WTC11 (cell line): ENCODE results near the gene BIRC2. TPM values are rescaled to one million over a fixed set of nuclear protein-coding genes. Genes with fewer than 3 reads are reported as not detected.

Source experiments
- ATAC-seq: fragments of 200-7000 bp; cut with Tn5 transposase; 2 replicates; pipeline ENCODE4 v1.10.0; 2021; ENCODE audit warnings: mild to moderate bottlenecking, moderate library complexity
- CTCF ChIA-PET: fragments of 300-600 bp; sonication (Branson Sonifier 250); formaldehyde crosslinking; loops from one replicate; lab custom pipeline; 2021; ENCODE audit warnings: antibody characterized with exemption; lab: Charles Lee
- POLR2A ChIA-PET: fragments of 350-600 bp; sonication (Branson Sonifier 250); formaldehyde crosslinking; loops from one replicate; lab custom pipeline; 2021; ENCODE audit warnings: antibody characterized with exemption; lab: Charles Lee
- DNase-seq: peaks from one replicate; pipeline ENCODE4 v3.0.0; 2021; ENCODE audit warnings: low spot score
- H3K27ac Mint-ChIP-seq: 2 replicates; pipeline ENCODE4 v1.8.0; 2021; ENCODE audit warnings: mixed read lengths
- H3K27me3 Mint-ChIP-seq: 2 replicates; pipeline ENCODE4 v1.8.0; 2021; ENCODE audit warnings: low read depth, mild to moderate bottlenecking, moderate library complexity, mixed read lengths
- H3K36me3 Mint-ChIP-seq: 2 replicates; pipeline ENCODE4 v1.8.0; 2021; ENCODE audit warnings: mixed read lengths
- H3K4me1 Mint-ChIP-seq: 2 replicates; pipeline ENCODE4 v1.8.0; 2022; ENCODE audit warnings: mixed read lengths
- H3K4me3 Mint-ChIP-seq: 2 replicates; pipeline ENCODE4 v1.8.0; 2021; ENCODE audit warnings: mild to moderate bottlenecking, moderate library complexity, mixed read lengths
- H3K9me3 Mint-ChIP-seq: 2 replicates; pipeline ENCODE4 v1.8.0; 2021; ENCODE audit warnings: mixed read lengths
- FOXK1 ChIP-seq: sonication (generic); formaldehyde crosslinking; IDR thresholded peaks from 2 replicates; pipeline ENCODE4 v1.8.0; 2022; ENCODE audit warnings: mild to moderate bottlenecking, moderate library complexity, missing genetic modification reagents
- FOXP1 ChIP-seq: sonication (generic); formaldehyde crosslinking; IDR thresholded peaks from 2 replicates; pipeline ENCODE4 v1.8.0; 2022; ENCODE audit warnings: missing genetic modification reagents, mild to moderate bottlenecking, moderate library complexity, borderline replicate concordance
- HMGA2 ChIP-seq: fragments of 250-450 bp; sonication (Bioruptor Pico); IDR thresholded peaks from 2 replicates; pipeline ENCODE4 v1.4.0; 2021; ENCODE audit warnings: mild to moderate bottlenecking, moderate library complexity
- NR1H2 ChIP-seq: sonication (generic); formaldehyde crosslinking; IDR thresholded peaks from 2 replicates; pipeline ENCODE4 v1.9.0; 2021; ENCODE audit warnings: mild to moderate bottlenecking, moderate library complexity, missing genetic modification reagents
- NR3C1 ChIP-seq: sonication (generic); formaldehyde crosslinking; conservative IDR thresholded peaks from 2 replicates; pipeline ENCODE4 v1.8.1; 2023; ENCODE audit warnings: low read depth, mild to moderate bottlenecking, missing genetic modification reagents
- RORB ChIP-seq: fragments of 250-450 bp; sonication (Bioruptor Pico); IDR thresholded peaks from 2 replicates; pipeline ENCODE4 v1.9.0; 2021; ENCODE audit warnings: mild to moderate bottlenecking
- SMAD3 ChIP-seq: sonication (generic); formaldehyde crosslinking; IDR thresholded peaks from 2 replicates; pipeline ENCODE4 v1.8.0; 2022; ENCODE audit warnings: missing genetic modification reagents, mild to moderate bottlenecking, borderline replicate concordance
- SOX15 ChIP-seq: fragments of 250-450 bp; sonication (Bioruptor Pico); IDR thresholded peaks from 2 replicates; pipeline ENCODE4 v1.9.0; 2021; ENCODE audit warnings: mild to moderate bottlenecking
- ZBTB21 ChIP-seq: sonication (generic); formaldehyde crosslinking; IDR thresholded peaks from 2 replicates; pipeline ENCODE4 v1.8.1; 2023; ENCODE audit warnings: mild to moderate bottlenecking, missing genetic modification reagents, borderline replicate concordance
- ZNF416 ChIP-seq: fragments of 250-450 bp; sonication (Bioruptor Pico); IDR thresholded peaks from 2 replicates; pipeline ENCODE4 v1.9.0; 2021; ENCODE audit warnings: mild to moderate bottlenecking, inconsistent platforms
- total RNA-seq: library from RNA; stranded (reverse); gene quantifications from 3 replicates; pipeline ENCODE4 v1.2.3, GENCODE V29; 2021
- TF ChIP-seq, protein P1 (sequence below): fragments of 200-600 bp; IDR thresholded peaks from 2 replicates; pipeline ENCODE4 v1.8.0; 2022; ENCODE audit warnings: antibody characterized with exemption
- TF ChIP-seq, protein P2 (sequence below): sonication (generic); formaldehyde crosslinking; IDR thresholded peaks from 2 replicates; pipeline ENCODE4 v1.8.1; 2022; ENCODE audit warnings: mild to moderate bottlenecking, missing genetic modification reagents, moderate library complexity, borderline replicate concordance
- TF ChIP-seq, protein P3 (sequence below): sonication (generic); formaldehyde crosslinking; IDR thresholded peaks from 2 replicates; pipeline ENCODE4 v1.8.0; 2022; ENCODE audit warnings: mild to moderate bottlenecking, missing genetic modification reagents

The BIRC2 gene
- total RNA-seq, 1 experiment from 2014 or later: 22.3 TPM

DNA sequence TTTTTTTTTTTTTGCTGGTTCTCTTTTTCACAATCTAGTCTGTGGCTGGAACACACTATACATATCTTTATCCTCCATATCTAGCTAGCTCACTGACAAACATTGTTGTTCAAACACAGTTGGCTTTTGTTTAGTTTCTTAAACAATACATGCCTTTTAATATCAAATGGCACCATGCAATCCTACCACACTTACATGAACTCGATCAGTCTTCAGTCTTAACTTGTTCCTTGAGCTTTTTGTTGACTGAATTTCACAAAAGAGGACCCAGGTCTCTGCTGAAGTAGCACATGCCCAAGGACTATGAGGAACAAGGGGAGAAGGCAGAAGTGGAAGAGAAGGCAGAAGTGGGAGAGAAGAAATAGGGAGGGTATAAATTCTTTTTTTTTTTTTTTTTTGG is 80.1 kb downstream of the BIRC2 start:
- DNase-seq: no peak
- H3K27me3 Mint-ChIP-seq: no peaks in the 10 kb centered on the region; the same call in 1 of the 2 replicates
- peaks cover 32% of the 10 kb centered on the region for H3K4me1 Mint-ChIP-seq
- CTCF ChIA-PET: interaction anchor here (0.9 kb wide), 1 partner anchor 37 kb away, joined by 3 read pairs; no protein-coding TSS in a partner anchor
- ATAC-seq: no peak
- no peak overlapping the region for H3K4me3 Mint-ChIP-seq
- TF ChIP-seq SOX15 (CRISPR knock-in tag): no peak
- TF ChIP-seq, protein P1, sequence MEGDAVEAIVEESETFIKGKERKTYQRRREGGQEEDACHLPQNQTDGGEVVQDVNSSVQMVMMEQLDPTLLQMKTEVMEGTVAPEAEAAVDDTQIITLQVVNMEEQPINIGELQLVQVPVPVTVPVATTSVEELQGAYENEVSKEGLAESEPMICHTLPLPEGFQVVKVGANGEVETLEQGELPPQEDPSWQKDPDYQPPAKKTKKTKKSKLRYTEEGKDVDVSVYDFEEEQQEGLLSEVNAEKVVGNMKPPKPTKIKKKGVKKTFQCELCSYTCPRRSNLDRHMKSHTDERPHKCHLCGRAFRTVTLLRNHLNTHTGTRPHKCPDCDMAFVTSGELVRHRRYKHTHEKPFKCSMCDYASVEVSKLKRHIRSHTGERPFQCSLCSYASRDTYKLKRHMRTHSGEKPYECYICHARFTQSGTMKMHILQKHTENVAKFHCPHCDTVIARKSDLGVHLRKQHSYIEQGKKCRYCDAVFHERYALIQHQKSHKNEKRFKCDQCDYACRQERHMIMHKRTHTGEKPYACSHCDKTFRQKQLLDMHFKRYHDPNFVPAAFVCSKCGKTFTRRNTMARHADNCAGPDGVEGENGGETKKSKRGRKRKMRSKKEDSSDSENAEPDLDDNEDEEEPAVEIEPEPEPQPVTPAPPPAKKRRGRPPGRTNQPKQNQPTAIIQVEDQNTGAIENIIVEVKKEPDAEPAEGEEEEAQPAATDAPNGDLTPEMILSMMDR: no peak
- TF ChIP-seq NR3C1 (CRISPR knock-in tag): no peak
- TF ChIP-seq, protein P2, sequence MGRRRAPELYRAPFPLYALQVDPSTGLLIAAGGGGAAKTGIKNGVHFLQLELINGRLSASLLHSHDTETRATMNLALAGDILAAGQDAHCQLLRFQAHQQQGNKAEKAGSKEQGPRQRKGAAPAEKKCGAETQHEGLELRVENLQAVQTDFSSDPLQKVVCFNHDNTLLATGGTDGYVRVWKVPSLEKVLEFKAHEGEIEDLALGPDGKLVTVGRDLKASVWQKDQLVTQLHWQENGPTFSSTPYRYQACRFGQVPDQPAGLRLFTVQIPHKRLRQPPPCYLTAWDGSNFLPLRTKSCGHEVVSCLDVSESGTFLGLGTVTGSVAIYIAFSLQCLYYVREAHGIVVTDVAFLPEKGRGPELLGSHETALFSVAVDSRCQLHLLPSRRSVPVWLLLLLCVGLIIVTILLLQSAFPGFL (CRISPR knock-in tag): no peak
- no peak for TF ChIP-seq RORB (CRISPR knock-in tag)
- TF ChIP-seq, protein P3, sequence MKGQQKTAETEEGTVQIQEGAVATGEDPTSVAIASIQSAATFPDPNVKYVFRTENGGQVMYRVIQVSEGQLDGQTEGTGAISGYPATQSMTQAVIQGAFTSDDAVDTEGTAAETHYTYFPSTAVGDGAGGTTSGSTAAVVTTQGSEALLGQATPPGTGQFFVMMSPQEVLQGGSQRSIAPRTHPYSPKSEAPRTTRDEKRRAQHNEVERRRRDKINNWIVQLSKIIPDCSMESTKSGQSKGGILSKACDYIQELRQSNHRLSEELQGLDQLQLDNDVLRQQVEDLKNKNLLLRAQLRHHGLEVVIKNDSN (CRISPR knock-in tag): no peak
- no peak for TF ChIP-seq HMGA2 (CRISPR knock-in tag)
- TF ChIP-seq SMAD3 (CRISPR knock-in tag): no peak
- TF ChIP-seq NR1H2 (CRISPR knock-in tag): no peak
- no peak for TF ChIP-seq FOXP1 (CRISPR knock-in tag)
- no peak for TF ChIP-seq FOXK1 (CRISPR knock-in tag)
- TF ChIP-seq ZNF416 (CRISPR knock-in tag): no peak
- TF ChIP-seq ZBTB21: no peak
- TF ChIP-seq, all 79 proteins: peak for 0
- POLR2A ChIA-PET: no interaction called here
- H3K9me3 Mint-ChIP-seq: peaks cover 8% of the 10 kb centered on the region
- peak overlapping the region; percentile 86; the same call in 1 of the 2 replicates for H3K27ac Mint-ChIP-seq
- H3K36me3 Mint-ChIP-seq: peaks cover 21% of the 10 kb centered on the region

Other genes with a start within 250 kb of the BIRC2 start
- gene YAP1, start 236.8 kb upstream of the BIRC2 start, total RNA-seq: 88.7 to 101 TPM (median 98.9 TPM) in 3 replicates
- gene BIRC3, start 29.7 kb upstream of the BIRC2 start, total RNA-seq: 0.33 to 0.50 TPM (median 0.39 TPM) in 3 replicates
- 102 to 116 TPM (median 114 TPM) in 3 replicates for gene TMEM123, start 105.6 kb downstream of the BIRC2 start, total RNA-seq
- gene MMP7, start 183.5 kb downstream of the BIRC2 start, total RNA-seq: 0.23 to 0.50 TPM (median 0.48 TPM) in 3 replicates